Smooth muscle cell (in vitro differentiated cells): ENCODE results near the gene TCF4. TPM values are rescaled to one million over a fixed set of nuclear protein-coding genes. Genes with fewer than 3 reads are reported as not detected.
A peak's percentile ranks its signal among the peaks of the same experiment; 100 is the strongest.

Source experiments
- DNase-seq: peaks from one replicate; lab custom pipeline; 2025; ENCODE audit not compliant: unreplicated experiment; lab: John Stamatoyannopoulos, UW
- H2AFZ ChIP-seq: fragments of 200-600 bp; sonication (generic); 2 replicates; pipeline ENCODE4 v1.6.0; 2016; ENCODE audit warnings: antibody characterized with exemption, low read depth, mild to moderate bottlenecking
- H3F3A ChIP-seq: fragments of 200-600 bp; sonication (generic); 2 replicates; pipeline ENCODE4 v1.6.0; 2017; ENCODE audit warnings: antibody characterized with exemption, low read depth
- H3K27ac ChIP-seq: fragments of 200-600 bp; sonication (generic); 2 replicates; pipeline ENCODE4 v1.5.1; 2016; ENCODE audit warnings: low read depth, mild to moderate bottlenecking
- H3K27me3 ChIP-seq: fragments of 200-600 bp; sonication (generic); 2 replicates; pipeline ENCODE4 v1.6.1; 2016; ENCODE audit warnings: low read depth, mild to moderate bottlenecking
- H3K36me3 ChIP-seq: fragments of 200-600 bp; sonication (generic); 2 replicates; pipeline ENCODE4 v1.5.1; 2016; ENCODE audit warnings: low read depth
- H3K4me1 ChIP-seq: fragments of 200-600 bp; sonication (generic); 2 replicates; pipeline ENCODE4 v1.5.1; 2016; ENCODE audit warnings: low read depth
- H3K4me2 ChIP-seq: fragments of 200-600 bp; sonication (generic); 2 replicates; pipeline ENCODE4 v1.6.0; 2016; ENCODE audit warnings: mild to moderate bottlenecking
- H3K4me3 ChIP-seq: fragments of 200-600 bp; sonication (generic); 2 replicates; pipeline ENCODE4 v1.5.1; 2016; ENCODE audit warnings: mild to moderate bottlenecking
- H3K79me2 ChIP-seq: fragments of 200-600 bp; sonication (generic); 2 replicates; pipeline ENCODE4 v1.6.0; 2016; ENCODE audit warnings: low read depth, mild to moderate bottlenecking
- H3K9ac ChIP-seq: fragments of 200-600 bp; sonication (generic); 2 replicates; pipeline ENCODE4 v1.6.0; 2016; ENCODE audit warnings: low read depth
- H3K9me3 ChIP-seq: fragments of 200-600 bp; sonication (generic); replicated peaks from 2 replicates; pipeline ENCODE4 v1.5.1; 2016; ENCODE audit warnings: low read depth
- H4K20me1 ChIP-seq: fragments of 200-600 bp; sonication (generic); 2 replicates; pipeline ENCODE4 v1.6.0; 2016; ENCODE audit warnings: low read depth
- CTCF ChIP-seq: fragments of 200-600 bp; sonication (generic); IDR thresholded peaks from 2 replicates; pipeline ENCODE4 v1.5.1; 2017; ENCODE audit warnings: borderline replicate concordance, mild to moderate bottlenecking, antibody characterized with exemption; ENCODE audit not compliant: insufficient read depth, poor library complexity, severe bottlenecking
- WGBS: methylation state at CpG from one replicate; pipeline ENCODE4 v1.1.7; 2016; ENCODE audit warnings: low lambda C conversion rate; 5-methylcytosine and 5-hydroxymethylcytosine counted together
- polyA plus RNA-seq: library from polyadenylated mRNA; unstranded; fragments of >200 nt; fragmentation: Nextera tagmentation; extraction: Ambion mirVana; gene quantifications from 2 replicates; pipeline ENCODE4 v1.2.1, GENCODE V29; 2016
- total RNA-seq: library from RNA; depleted of rRNA; stranded (reverse); fragments of >200 nt; gene quantifications from 2 replicates; pipeline ENCODE4 v1.2.3, GENCODE V29; 2014

Gene TCF4
- total and polyA plus RNA-seq, 2 experiments from 2014 or later = 105 to 120 TPM

- DNase-seq = no peak
- Histone ChIP-seq H3K4me1 (peaks cover 16% of the 10 kb centered on the region), H2AFZ (no peak overlapping the region), H3K36me3 (no peaks in the 10 kb centered on the region), H3K4me3 (no peak overlapping the region), H3K9ac (no peak overlapping the region), H3K9me3 (no peaks in the 10 kb centered on the region), H3K27me3 (no peaks in the 10 kb centered on the region), H4K20me1 (peaks cover 55% of the 10 kb centered on the region), H3K4me2 (no peak overlapping the region), H3F3A (peaks cover 11% of the 10 kb centered on the region), H3K27ac (no peak overlapping the region), H3K79me2 (peaks cover 51% of the 10 kb centered on the region)
- no peak for TF ChIP-seq CTCF
These were observed 261.9 kb downstream of the TCF4 start for GRCh38 chr18:55326134-55326533.

GRCh38 chr18:55324166-55324565, 263.8 kb downstream of the TCF4 start:
- H3K9ac ChIP-seq = no peak overlapping the region
- H3K4me2 ChIP-seq = no peak overlapping the region
- H3F3A ChIP-seq = peaks cover 11% of the 10 kb centered on the region
- H4K20me1 ChIP-seq = peaks cover 73% of the 10 kb centered on the region
- DNase-seq = no peak
- WGBS = 86% methylated on average over 5 of the region's 5 CpGs
- peak overlapping the region; percentile 81 for H3K27ac ChIP-seq
- no peak for TF ChIP-seq CTCF
- H3K4me1 ChIP-seq = peaks cover 30% of the 10 kb centered on the region
- H3K9me3 ChIP-seq = no peaks in the 10 kb centered on the region
- H2AFZ ChIP-seq = no peak overlapping the region
- no peaks in the 10 kb centered on the region for H3K27me3 ChIP-seq
- peaks cover 58% of the 10 kb centered on the region for H3K79me2 ChIP-seq
- H3K4me3 ChIP-seq = no peak overlapping the region
- H3K36me3 ChIP-seq = no peaks in the 10 kb centered on the region

- peaks cover 73% of the 10 kb centered on the region for H4K20me1 ChIP-seq
- no peak for DNase-seq
- H3K4me3 ChIP-seq = peak overlapping the region; percentile 69
- H3K9me3 ChIP-seq = no peaks in the 10 kb centered on the region
- H3K4me2 ChIP-seq = peak overlapping the region; percentile 90
- H3K4me1 ChIP-seq = peaks cover 32% of the 10 kb centered on the region
- no peaks in the 10 kb centered on the region for H3K27me3 ChIP-seq
- H3K36me3 ChIP-seq = no peaks in the 10 kb centered on the region
- H3K27ac ChIP-seq = peak overlapping the region; percentile 81
- peaks cover 66% of the 10 kb centered on the region for H3K79me2 ChIP-seq
- peaks cover 11% of the 10 kb centered on the region for H3F3A ChIP-seq
- TF ChIP-seq CTCF = no peak
- 49% methylated on average over 10 of the region's 10 CpGs for WGBS
- H2AFZ ChIP-seq = no peak overlapping the region
- H3K9ac ChIP-seq = peak overlapping the region; percentile 70
These were observed 264.7 kb downstream of the TCF4 start for GRCh38 chr18:55323051-55323994.
